Measurements from ENCODE around the gene RNASEH2B.

Gene RNASEH2B

GRCh38 chr13:51001335-51001734 lies 91.7 kb downstream of the RNASEH2B start:
- no peak for TF ChIP-seq CTCF (conservative IDR thresholded peaks at IDR 0.05; ENCODE audit: control insufficient read depth, insufficient read depth, low read depth, low read length)
- DNase-seq (ENCODE audit: low read depth), result no peak

GRCh38 chr13:51002736-51003135 lies 93.1 kb downstream of the RNASEH2B start:
- DNase-seq (ENCODE audit: low read depth), result no peak
- no peak overlapping the region for H3K4me3 ChIP-seq (ENCODE audit: control insufficient read depth, low read depth, low read length)
- no peak for TF ChIP-seq CTCF (conservative IDR thresholded peaks at IDR 0.05; ENCODE audit: control insufficient read depth, insufficient read depth, low read depth, low read length)

More at GRCh38 chr13:51001335-51001734, 91.7 kb downstream of the RNASEH2B start:
- no peak overlapping the region for H3K4me3 ChIP-seq (ENCODE audit: control insufficient read depth, low read depth, low read length)

GRCh38 chr13:51003642-51004041 lies 94.1 kb downstream of the RNASEH2B start:
- no peak for TF ChIP-seq CTCF (conservative IDR thresholded peaks at IDR 0.05; ENCODE audit: control insufficient read depth, insufficient read depth, low read depth, low read length)

GRCh38 chr13:51004111-51004865 lies 94.7 kb downstream of the RNASEH2B start:
- DNase-seq (ENCODE audit: low read depth), result no peak
- TF ChIP-seq CTCF (conservative IDR thresholded peaks at IDR 0.05; ENCODE audit: control insufficient read depth, insufficient read depth, low read depth, low read length), result no peak
- no peak overlapping the region for H3K4me3 ChIP-seq (ENCODE audit: control insufficient read depth, low read depth, low read length)

More at GRCh38 chr13:51003642-51004041, 94.1 kb downstream of the RNASEH2B start:
- H3K4me3 ChIP-seq (ENCODE audit: control insufficient read depth, low read depth, low read length), result no peak overlapping the region
- no peak for DNase-seq (ENCODE audit: low read depth)

- no peak overlapping the region for H3K4me3 ChIP-seq (ENCODE audit: control insufficient read depth, low read depth, low read length)
- DNase-seq (ENCODE audit: low read depth), result no peak
- no peak for TF ChIP-seq CTCF (conservative IDR thresholded peaks at IDR 0.05; ENCODE audit: control insufficient read depth, insufficient read depth, low read depth, low read length)
These were observed 95.4 kb downstream of the RNASEH2B start for GRCh38 chr13:51004918-51005460.

- DNase-seq (ENCODE audit: low read depth), result no peak
- no peak for TF ChIP-seq CTCF (conservative IDR thresholded peaks at IDR 0.05; ENCODE audit: control insufficient read depth, insufficient read depth, low read depth, low read length)
- H3K4me3 ChIP-seq (ENCODE audit: control insufficient read depth, low read depth, low read length), result no peak overlapping the region
These were observed 96.0 kb downstream of the RNASEH2B start for GRCh38 chr13:51005566-51005965.
